Measurements from ENCODE around the gene OXER1.

DNA sequence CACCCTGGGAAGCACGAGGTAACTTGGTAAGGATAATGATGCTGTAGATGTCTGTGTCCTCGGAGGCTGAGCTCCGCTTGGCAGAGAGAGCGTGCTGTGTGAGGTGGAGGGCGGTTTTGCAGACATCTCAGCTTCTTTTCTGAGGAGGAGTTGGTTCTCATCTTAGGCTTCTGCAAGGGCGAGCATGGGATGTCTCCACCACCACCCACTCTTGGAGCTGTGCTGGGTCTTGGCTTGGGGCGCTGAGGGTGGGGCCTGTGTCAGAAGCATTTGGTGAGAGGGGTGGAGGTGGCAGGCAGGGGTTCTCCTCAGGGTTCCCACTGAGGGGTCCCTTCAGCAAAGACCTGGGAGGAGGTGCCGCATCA is 9.2 kb downstream of the OXER1 start:
- TF ChIP-seq, protein P1, sequence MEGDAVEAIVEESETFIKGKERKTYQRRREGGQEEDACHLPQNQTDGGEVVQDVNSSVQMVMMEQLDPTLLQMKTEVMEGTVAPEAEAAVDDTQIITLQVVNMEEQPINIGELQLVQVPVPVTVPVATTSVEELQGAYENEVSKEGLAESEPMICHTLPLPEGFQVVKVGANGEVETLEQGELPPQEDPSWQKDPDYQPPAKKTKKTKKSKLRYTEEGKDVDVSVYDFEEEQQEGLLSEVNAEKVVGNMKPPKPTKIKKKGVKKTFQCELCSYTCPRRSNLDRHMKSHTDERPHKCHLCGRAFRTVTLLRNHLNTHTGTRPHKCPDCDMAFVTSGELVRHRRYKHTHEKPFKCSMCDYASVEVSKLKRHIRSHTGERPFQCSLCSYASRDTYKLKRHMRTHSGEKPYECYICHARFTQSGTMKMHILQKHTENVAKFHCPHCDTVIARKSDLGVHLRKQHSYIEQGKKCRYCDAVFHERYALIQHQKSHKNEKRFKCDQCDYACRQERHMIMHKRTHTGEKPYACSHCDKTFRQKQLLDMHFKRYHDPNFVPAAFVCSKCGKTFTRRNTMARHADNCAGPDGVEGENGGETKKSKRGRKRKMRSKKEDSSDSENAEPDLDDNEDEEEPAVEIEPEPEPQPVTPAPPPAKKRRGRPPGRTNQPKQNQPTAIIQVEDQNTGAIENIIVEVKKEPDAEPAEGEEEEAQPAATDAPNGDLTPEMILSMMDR (optimal IDR thresholded peaks at IDR 0.05 in 1 of 3, IDR thresholded peaks at IDR 0.05 in 1 of 3, conservative IDR thresholded peaks at IDR 0.05 in 1 of 3; ENCODE audit: extremely low read depth in 1 of 3, insufficient read depth in 2 of 3, low read length in 3 of 3): no peak
- no peak for TF ChIP-seq EZH2 (IDR thresholded peaks at IDR 0.05; ENCODE audit: low read length)
